HepG2 (cell line): ENCODE results near the gene APBB1IP. TPM values are rescaled to one million over a fixed set of nuclear protein-coding genes. Genes with fewer than 3 reads are reported as not detected.

Experiments
- ATAC-seq: fragments of 200-7000 bp; cut with Tn5 transposase; 3 replicates; pipeline ENCODE4 v1.9.1; 2020; ENCODE audit warnings: mild to moderate bottlenecking, moderate library complexity
- BruUV-seq: library from RNA; stranded (reverse); fragments of 400-500 nt; replicated peaks from 2 replicates; lab custom pipeline; 2021; lab: Mats Ljungman, UMichigan
- CTCF ChIA-PET: fragments of 300-600 bp; formaldehyde crosslinking; extraction: SDS; loops from one replicate; lab custom pipeline; 2021; ENCODE audit warnings: low total read pairs, inconsistent platforms, low intra/inter-chr PET ratio; lab: Yijun Ruan, JAX
- POLR2A ChIA-PET: fragments of 350-600 bp; sonication (Branson Sonifier 250); formaldehyde crosslinking; loops from one replicate; lab custom pipeline; 2020; ENCODE audit warnings: antibody characterized with exemption, inconsistent platforms; lab: Yijun Ruan, JAX
- DNase-seq: peaks from one replicate; pipeline ENCODE4 v3.0.0-alpha.2; 2015; ENCODE audit warnings: low spot score
- FAIRE-seq: peaks from 3 replicates; lab custom pipeline; 2011; peaks lifted over from hg19 to GRCh38; lab: Jason Lieb, UNC
- H2AFZ ChIP-seq: one replicate; pipeline ENCODE4 v1.6.1; 2011; ENCODE audit warnings: low read length, inconsistent platforms
- H3K27ac ChIP-seq: fragments of 300-600 bp; 3 replicates; pipeline ENCODE4 v1.8.0; 2011; ENCODE audit warnings: mixed run types, mild to moderate bottlenecking, mixed read lengths, low read length, inconsistent platforms; ENCODE audit not compliant: insufficient read depth; ENCODE audit errors: extremely low read length
- H3K27me3 ChIP-seq, 2 experiments: fragments of 200-600 bp in 1 of 2; 2 replicates in 1 of 2; 3 replicates in 1 of 2; pipeline versions ENCODE4 v1.6.0 to v1.8.0; 2011; ENCODE audit warnings: low read length in 2 of 2, mild to moderate bottlenecking in 2 of 2, moderate library complexity in 2 of 2, inconsistent platforms in 1 of 2; ENCODE audit not compliant: insufficient read depth in 2 of 2, control insufficient read depth in 1 of 2
- H3K36me3 ChIP-seq, 2 experiments: fragments of 200-600 bp in 1 of 2; replicated peaks in 1 of 2; 2 replicates in 1 of 2; 3 replicates in 1 of 2; pipeline versions ENCODE4 v1.5.1 to v1.8.0; 2011; ENCODE audit warnings: low read length in 2 of 2, inconsistent platforms in 1 of 2; ENCODE audit not compliant: insufficient read depth in 2 of 2, control insufficient read depth in 1 of 2
- H3K4me1 ChIP-seq: 2 replicates; pipeline ENCODE4 v1.5.1; 2012; ENCODE audit warnings: low read length, inconsistent platforms; ENCODE audit not compliant: insufficient read depth
- H3K4me2 ChIP-seq: 2 replicates; pipeline ENCODE4 v1.6.0; 2011; ENCODE audit warnings: low read depth, low read length, inconsistent platforms
- H3K4me3 ChIP-seq, 3 experiments: fragments of 200-600 bp in 1 of 3; sonication (generic), shearing (Covaris generic) in 1 of 3; replicated peaks in 1 of 3; 2 replicates each; pipeline ENCODE4 v1.5.1; 2011 to 2016; ENCODE audit warnings: low read length in 3 of 3, inconsistent platforms in 2 of 3, low read depth in 2 of 3, mild to moderate bottlenecking in 2 of 3, control low read depth in 1 of 3, mixed read lengths in 1 of 3; ENCODE audit not compliant: insufficient read depth in 1 of 3
- H3K79me2 ChIP-seq: one replicate; pipeline ENCODE4 v1.6.1; 2011; ENCODE audit warnings: low read length, inconsistent platforms; ENCODE audit not compliant: insufficient read depth
- H3K9ac ChIP-seq: 2 replicates; pipeline ENCODE4 v1.6.0; 2011; ENCODE audit warnings: mild to moderate bottlenecking, low read depth, low read length, inconsistent platforms; ENCODE audit not compliant: insufficient read depth
- H3K9me3 ChIP-seq: 2 replicates; pipeline ENCODE4 v1.5.1; 2012; ENCODE audit warnings: mild to moderate bottlenecking, low read length
- H4K20me1 ChIP-seq: 2 replicates; pipeline ENCODE4 v1.6.0; 2011; ENCODE audit warnings: inconsistent platforms, mild to moderate bottlenecking, low read length, moderate library complexity; ENCODE audit not compliant: insufficient read depth
- HNF4A ChIP-seq: sonication (generic); formaldehyde crosslinking; IDR thresholded peaks from 2 replicates; pipeline ENCODE4 v1.4.0; 2020; ENCODE audit warnings: missing genetic modification reagents
- MAZ ChIP-seq, 2 experiments: sonication (generic) in 1 of 2; formaldehyde crosslinking in 1 of 2; IDR thresholded peaks; 2 replicates each; pipeline versions ENCODE4 v1.5.0 to v1.6.1; 2012 to 2020; ENCODE audit warnings: low read depth in 2 of 2, mild to moderate bottlenecking in 2 of 2, borderline replicate concordance in 1 of 2, improper control_type of control experiment in 1 of 2, low read length in 1 of 2, missing genetic modification reagents in 1 of 2, moderate library complexity in 1 of 2
- ZNF644 ChIP-seq: IDR thresholded peaks from 2 replicates; pipeline ENCODE4 v1.6.1; 2016; ENCODE audit warnings: low read depth
- ZNF883 ChIP-seq: sonication (generic); formaldehyde crosslinking; IDR thresholded peaks from 2 replicates; pipeline ENCODE4 v1.5.1; 2020; ENCODE audit warnings: mild to moderate bottlenecking, missing genetic modification reagents; ENCODE audit errors: not compliant biosample characterization
- WGBS: methylation state at CpG from one replicate; pipeline ENCODE4 v1.1.6; 2017; ENCODE audit warnings: low lambda C conversion rate; 5-methylcytosine and 5-hydroxymethylcytosine counted together
- in situ Hi-C: cut with HindIII; loops from 2 replicates; pipeline ENCODE4 v1.10.0; 2017; ENCODE audit warnings: low pct_unique_long_range_greater_than_20kb; ENCODE audit not compliant: extremely low pct_ligation_motif_present
- intact Hi-C: fragments of 100-400 bp; cut with micrococcal nuclease; formaldehyde crosslinking; loops from one replicate; pipeline ENCODE4 v1.10.0; 2022; ENCODE audit not compliant: unreplicated experiment
- polyA plus RNA-seq, 8 experiments: library from polyadenylated mRNA; depleted of rRNA in 3 of 8; stranded (reverse) in 7 of 8; unstranded in 1 of 8; fragments of >200 nt; fragmentation: Illumina TruSeq in 4 of 8; extraction: Trizol in 4 of 8; gene quantifications; 2 replicates each; pipeline versions ENCODE4 v1.2.1 to v1.2.3, GENCODE V29; 2011 to 2016; ENCODE audit warnings: low read depth in 4 of 8, missing spikeins in 1 of 8, mixed read lengths in 1 of 8; ENCODE audit not compliant: insufficient read depth in 1 of 8
- total RNA-seq, 5 experiments: library from RNA; depleted of rRNA; stranded (reverse); fragments of >200 nt; fragmentation: Illumina TruSeq; extraction: Trizol; gene quantifications; 2 replicates each; pipeline ENCODE4 v1.2.3, GENCODE V29; 2016; ENCODE audit warnings: low read depth in 1 of 5

APBB1IP gene
- total and polyA plus RNA-seq, 2 of the 13 experiments (the other 11 are each of a cell fraction or from before 2014, with no cell fraction given) = 0.08 TPM; not detected in 1

GRCh38 chr10:26507441-26507840 lies 69.3 kb downstream of the APBB1IP start:
- Histone ChIP-seq H2AFZ (no peak overlapping the region), H3K36me3 (no peaks in the 10 kb centered on the region), H3K79me2 (no peaks in the 10 kb centered on the region), H3K9ac (no peak overlapping the region), H3K27ac (no peak overlapping the region), H3K4me2 (no peak overlapping the region), H3K9me3 (no peaks in the 10 kb centered on the region), H3K4me1 (no peaks in the 10 kb centered on the region), H3K27me3 (peaks cover 0 to 8% of the 10 kb centered on the region in 2 experiments; a peak in 1 of 5 replicates), H3K4me3 (no peak overlapping the region), H4K20me1 (no peaks in the 10 kb centered on the region)
- no peak for DNase-seq
- CTCF ChIA-PET = no interaction called here
- no peak for ATAC-seq
- POLR2A ChIA-PET = no interaction called here
- intact Hi-C loops = no loop called here
- in situ Hi-C loops = no loop called here
- TF ChIP-seq ZNF883 (CRISPR knock-in tag) = no peak
- FAIRE-seq = no peak
- BruUV-seq = no TSS peak

- H3K36me3 ChIP-seq = no peaks in the 10 kb centered on the region
- 22% methylated on average over 4 of the region's 4 CpGs for WGBS
- TF ChIP-seq MAZ (IDR thresholded peaks at IDR 0.05; ENCODE audit: borderline replicate concordance, low read depth, low read length) = no peak
- TF ChIP-seq MAZ (CRISPR knock-in tag; IDR thresholded peaks at IDR 0.05; ENCODE audit: low read depth) = no peak
- TF ChIP-seq ZNF644 (CRISPR knock-in tag) = no peak
- TF ChIP-seq HNF4A (CRISPR knock-in tag) = no peak
- intact Hi-C loops = no loop called here
- no peaks in the 10 kb centered on the region for H3K9me3 ChIP-seq
- H3K4me3 ChIP-seq = no peak overlapping the region
- ChIA-PET CTCF (no interaction called here), POLR2A (no interaction called here)
- BruUV-seq = no TSS peak
- H3K4me2 ChIP-seq = no peak overlapping the region
- no peaks in the 10 kb centered on the region for H3K4me1 ChIP-seq
- DNase-seq = no peak
- H3K27ac ChIP-seq = no peak overlapping the region
- no peak for ATAC-seq
- H4K20me1 ChIP-seq = no peaks in the 10 kb centered on the region
- H3K9ac ChIP-seq = no peak overlapping the region
- no peaks in the 10 kb centered on the region for H3K79me2 ChIP-seq
- no peak overlapping the region for H2AFZ ChIP-seq
- FAIRE-seq = no peak
- in situ Hi-C loops = no loop called here
- peaks cover 0 to 8% of the 10 kb centered on the region in 2 experiments; a peak in 1 of 5 replicates for H3K27me3 ChIP-seq
Observed at GRCh38 chr10:26508016-26508415, 69.9 kb downstream of the APBB1IP start.
